K562 treated with DMSO at 1 percent for 12 hours (cell line): ENCODE data around the gene SEL1L3. TPM values are rescaled to one million over a fixed set of nuclear protein-coding genes. Genes with fewer than 3 reads are reported as not detected.

ENCODE experiments used
- total RNA-seq: library from RNA; unstranded; fragments of 300-600 nt; gene quantifications from 2 replicates; pipeline ENCODE4 v1.2.3, GENCODE V29; 2022; ENCODE audit not compliant: insufficient read depth

SEL1L3 gene
- 22.2 and 58.0 TPM in 2 replicates for total RNA-seq

DNA sequence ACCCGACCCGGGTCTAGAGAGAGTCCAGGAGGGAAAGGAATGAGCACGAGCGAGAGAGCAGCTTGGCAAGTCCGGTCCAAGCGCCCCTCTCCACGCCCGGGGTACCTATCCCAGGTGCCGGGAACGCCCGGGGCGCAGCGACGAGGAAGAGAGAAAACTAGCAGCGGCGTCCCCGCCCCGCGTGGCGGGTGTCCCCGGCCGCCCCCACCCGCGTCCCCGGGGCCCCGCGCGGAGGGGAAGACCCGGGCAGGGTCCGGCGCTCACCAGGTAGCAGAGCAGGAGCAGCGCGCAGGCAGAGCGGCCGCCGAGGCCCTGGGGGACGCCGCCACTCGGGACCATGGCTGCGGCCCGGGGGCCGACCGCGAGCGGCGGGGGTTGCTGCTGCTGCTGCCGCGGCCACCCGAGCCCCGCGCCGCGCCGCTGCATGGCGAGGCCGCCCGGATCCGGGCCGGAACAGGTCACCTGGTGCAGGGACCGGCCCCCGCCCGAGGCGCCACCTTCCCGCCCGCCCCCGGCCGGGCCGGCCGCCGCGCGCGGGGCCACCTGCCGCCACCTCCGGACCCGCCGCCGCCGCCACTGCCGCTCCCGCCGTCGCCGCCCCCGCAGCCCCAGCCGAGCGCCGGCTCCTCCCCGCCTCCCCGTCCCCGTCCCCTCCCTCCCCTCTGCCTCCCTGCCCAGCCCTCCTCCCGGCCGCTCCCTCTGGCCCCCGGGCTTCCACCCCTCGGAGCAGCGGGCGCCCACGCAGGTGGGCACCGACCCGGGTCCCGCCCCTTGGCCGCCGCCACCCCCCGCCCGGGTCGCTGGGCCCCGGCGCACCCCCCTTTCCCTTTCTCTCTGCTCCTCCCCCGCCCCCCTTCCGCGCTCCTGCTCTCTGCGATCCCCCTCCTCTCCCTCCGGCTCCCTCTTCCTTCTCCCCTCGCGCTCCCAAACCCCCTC, at the start of gene SEL1L3:
Gene SEL1L3, minus strand, starts transcription at position 578 of the 936 bp plus-strand sequence. Its CDS starts 152 bp downstream, at position 426.

Other genes starting within 250 kb of the SEL1L3 start
- not detected in 2 replicates for gene SLC34A2, start 207.1 kb downstream of the SEL1L3 start, total RNA-seq
- 39.0 and 50.1 TPM in 2 replicates for gene SMIM20, start 51.2 kb upstream of the SEL1L3 start, total RNA-seq